Panc1 (cell line): ENCODE data around the gene BBX.

Experiments
- TCF7L2 ChIP-seq: IDR thresholded peaks from 2 replicates; pipeline ENCODE4 v1.6.1; 2011; ENCODE audit warnings: mild to moderate bottlenecking, low read depth, low read length, inconsistent platforms
- TF ChIP-seq, protein P1 (sequence below): fragments of 450-650 bp; IDR thresholded peaks from 2 replicates; pipeline ENCODE4 v1.5.1; 2017; ENCODE audit warnings: mild to moderate bottlenecking
- TF ChIP-seq, protein P2 (sequence below), 2 experiments: IDR thresholded peaks; 2 replicates each; pipeline ENCODE4 v1.6.1; 2011 to 2012; ENCODE audit warnings: low read depth in 2 of 2, control low read depth in 1 of 2, low read length in 1 of 2, mild to moderate bottlenecking in 1 of 2, moderate library complexity in 1 of 2; ENCODE audit not compliant: insufficient read depth in 1 of 2

DNA sequence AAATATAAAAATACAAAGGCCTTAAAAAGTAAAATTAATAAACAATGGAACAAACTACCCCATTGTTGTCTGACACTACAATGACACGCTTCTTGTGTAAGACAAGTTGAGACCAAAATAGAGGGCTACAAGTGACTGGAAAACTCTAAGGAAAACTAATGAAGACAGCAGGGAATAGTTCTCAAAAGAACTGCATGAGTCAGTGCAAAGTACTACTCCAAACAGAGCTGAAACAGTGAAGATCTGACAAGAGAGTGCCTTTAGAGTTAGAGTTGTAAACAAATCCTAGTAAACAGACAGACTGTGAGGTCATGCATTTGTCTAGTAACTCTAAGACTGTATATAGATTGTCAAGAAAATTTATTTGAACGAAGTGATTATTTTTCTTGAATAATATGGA, 233.9 kb downstream of the BBX start:
- TF ChIP-seq, protein P1, sequence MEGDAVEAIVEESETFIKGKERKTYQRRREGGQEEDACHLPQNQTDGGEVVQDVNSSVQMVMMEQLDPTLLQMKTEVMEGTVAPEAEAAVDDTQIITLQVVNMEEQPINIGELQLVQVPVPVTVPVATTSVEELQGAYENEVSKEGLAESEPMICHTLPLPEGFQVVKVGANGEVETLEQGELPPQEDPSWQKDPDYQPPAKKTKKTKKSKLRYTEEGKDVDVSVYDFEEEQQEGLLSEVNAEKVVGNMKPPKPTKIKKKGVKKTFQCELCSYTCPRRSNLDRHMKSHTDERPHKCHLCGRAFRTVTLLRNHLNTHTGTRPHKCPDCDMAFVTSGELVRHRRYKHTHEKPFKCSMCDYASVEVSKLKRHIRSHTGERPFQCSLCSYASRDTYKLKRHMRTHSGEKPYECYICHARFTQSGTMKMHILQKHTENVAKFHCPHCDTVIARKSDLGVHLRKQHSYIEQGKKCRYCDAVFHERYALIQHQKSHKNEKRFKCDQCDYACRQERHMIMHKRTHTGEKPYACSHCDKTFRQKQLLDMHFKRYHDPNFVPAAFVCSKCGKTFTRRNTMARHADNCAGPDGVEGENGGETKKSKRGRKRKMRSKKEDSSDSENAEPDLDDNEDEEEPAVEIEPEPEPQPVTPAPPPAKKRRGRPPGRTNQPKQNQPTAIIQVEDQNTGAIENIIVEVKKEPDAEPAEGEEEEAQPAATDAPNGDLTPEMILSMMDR = no peak
- TF ChIP-seq, protein P2, sequence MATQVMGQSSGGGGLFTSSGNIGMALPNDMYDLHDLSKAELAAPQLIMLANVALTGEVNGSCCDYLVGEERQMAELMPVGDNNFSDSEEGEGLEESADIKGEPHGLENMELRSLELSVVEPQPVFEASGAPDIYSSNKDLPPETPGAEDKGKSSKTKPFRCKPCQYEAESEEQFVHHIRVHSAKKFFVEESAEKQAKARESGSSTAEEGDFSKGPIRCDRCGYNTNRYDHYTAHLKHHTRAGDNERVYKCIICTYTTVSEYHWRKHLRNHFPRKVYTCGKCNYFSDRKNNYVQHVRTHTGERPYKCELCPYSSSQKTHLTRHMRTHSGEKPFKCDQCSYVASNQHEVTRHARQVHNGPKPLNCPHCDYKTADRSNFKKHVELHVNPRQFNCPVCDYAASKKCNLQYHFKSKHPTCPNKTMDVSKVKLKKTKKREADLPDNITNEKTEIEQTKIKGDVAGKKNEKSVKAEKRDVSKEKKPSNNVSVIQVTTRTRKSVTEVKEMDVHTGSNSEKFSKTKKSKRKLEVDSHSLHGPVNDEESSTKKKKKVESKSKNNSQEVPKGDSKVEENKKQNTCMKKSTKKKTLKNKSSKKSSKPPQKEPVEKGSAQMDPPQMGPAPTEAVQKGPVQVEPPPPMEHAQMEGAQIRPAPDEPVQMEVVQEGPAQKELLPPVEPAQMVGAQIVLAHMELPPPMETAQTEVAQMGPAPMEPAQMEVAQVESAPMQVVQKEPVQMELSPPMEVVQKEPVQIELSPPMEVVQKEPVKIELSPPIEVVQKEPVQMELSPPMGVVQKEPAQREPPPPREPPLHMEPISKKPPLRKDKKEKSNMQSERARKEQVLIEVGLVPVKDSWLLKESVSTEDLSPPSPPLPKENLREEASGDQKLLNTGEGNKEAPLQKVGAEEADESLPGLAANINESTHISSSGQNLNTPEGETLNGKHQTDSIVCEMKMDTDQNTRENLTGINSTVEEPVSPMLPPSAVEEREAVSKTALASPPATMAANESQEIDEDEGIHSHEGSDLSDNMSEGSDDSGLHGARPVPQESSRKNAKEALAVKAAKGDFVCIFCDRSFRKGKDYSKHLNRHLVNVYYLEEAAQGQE (IDR thresholded peaks at IDR 0.05; ENCODE audit: insufficient read depth in 1 of 2, low read depth in 2 of 2, low read length in 1 of 2) = no peak
- no peak for TF ChIP-seq TCF7L2
